NT2/D1 (cell line): ENCODE measurements around the gene OR6B1.

Source experiments
- SUZ12 ChIP-seq: IDR thresholded peaks from 2 replicates; pipeline ENCODE4 v1.6.1; 2011; ENCODE audit not compliant: insufficient read length, insufficient read depth; ENCODE audit errors: extremely low read depth
- YY1 ChIP-seq: IDR thresholded peaks from 2 replicates; pipeline ENCODE4 v1.6.1; 2011; ENCODE audit not compliant: insufficient read length, insufficient read depth

DNA sequence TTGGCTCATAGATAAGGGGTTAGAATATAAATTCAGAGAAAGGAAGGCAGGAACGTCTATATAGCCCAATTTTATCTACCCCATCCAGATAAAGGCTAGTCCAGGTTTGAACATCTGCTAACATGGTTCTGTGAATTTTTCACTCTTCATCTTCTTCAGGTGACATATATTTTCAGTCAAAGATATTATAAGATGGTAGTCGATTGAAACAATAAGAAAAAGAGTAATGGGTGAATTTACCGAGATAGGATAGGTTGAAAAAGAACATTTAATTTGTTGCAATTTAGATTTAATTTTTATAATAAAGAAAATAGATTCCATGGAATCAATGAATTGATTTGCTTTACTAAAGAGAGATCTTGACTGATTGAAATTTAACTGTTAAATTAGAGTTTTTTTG is 45.6 kb upstream of the OR6B1 start, which contains the start of gene OR2F1:
- TF ChIP-seq SUZ12 = no peak
- TF ChIP-seq YY1 = no peak
